SK-N-MC (cell line): ENCODE measurements around the gene EEF2K.

Experiments
- EZH2 ChIP-seq: fragments of 200-600 bp; sonication (generic); IDR thresholded peaks from one replicate; pipeline ENCODE4 v1.6.1; 2017; ENCODE audit warnings: antibody characterized with exemption
- FOXP2 ChIP-seq: optimal IDR thresholded peaks from 2 replicates; pipeline ENCODE3; 2011; ENCODE audit warnings: mild to moderate bottlenecking, moderate library complexity; ENCODE audit not compliant: insufficient read depth; ENCODE audit errors: extremely low read length, control extremely low read depth
- POLR2AphosphoS5 ChIP-seq: IDR thresholded peaks from 2 replicates; pipeline ENCODE4 v1.6.1; 2012; ENCODE audit warnings: mild to moderate bottlenecking, low read depth, low read length, borderline replicate concordance

GRCh38 chr16:22322021-22322471 is 116.0 kb downstream of the EEF2K start:
- TF ChIP-seq EZH2 = no peak
- no peak for TF ChIP-seq POLR2AphosphoS5
- no peak for TF ChIP-seq FOXP2
